Activated T-helper 9 cell treated with anti-CD3 and anti-CD28 coated beads, Interleukin-2, amount 50 U/mL, for 16 hours (primary cell): ENCODE data around the gene KBTBD2.
A peak's percentile ranks its signal among the peaks of the same experiment; 100 is the strongest.
"Not testable (repeated sequence)": the region's sequence is repeated elsewhere in the genome, so short reads cannot be mapped to it uniquely, and the experiment has no call there.

Experiments used
- DNase-seq: peaks from one replicate; pipeline ENCODE4 v3.0.0-alpha.2; 2020; ENCODE audit warnings: low read depth

KBTBD2 gene

DNA sequence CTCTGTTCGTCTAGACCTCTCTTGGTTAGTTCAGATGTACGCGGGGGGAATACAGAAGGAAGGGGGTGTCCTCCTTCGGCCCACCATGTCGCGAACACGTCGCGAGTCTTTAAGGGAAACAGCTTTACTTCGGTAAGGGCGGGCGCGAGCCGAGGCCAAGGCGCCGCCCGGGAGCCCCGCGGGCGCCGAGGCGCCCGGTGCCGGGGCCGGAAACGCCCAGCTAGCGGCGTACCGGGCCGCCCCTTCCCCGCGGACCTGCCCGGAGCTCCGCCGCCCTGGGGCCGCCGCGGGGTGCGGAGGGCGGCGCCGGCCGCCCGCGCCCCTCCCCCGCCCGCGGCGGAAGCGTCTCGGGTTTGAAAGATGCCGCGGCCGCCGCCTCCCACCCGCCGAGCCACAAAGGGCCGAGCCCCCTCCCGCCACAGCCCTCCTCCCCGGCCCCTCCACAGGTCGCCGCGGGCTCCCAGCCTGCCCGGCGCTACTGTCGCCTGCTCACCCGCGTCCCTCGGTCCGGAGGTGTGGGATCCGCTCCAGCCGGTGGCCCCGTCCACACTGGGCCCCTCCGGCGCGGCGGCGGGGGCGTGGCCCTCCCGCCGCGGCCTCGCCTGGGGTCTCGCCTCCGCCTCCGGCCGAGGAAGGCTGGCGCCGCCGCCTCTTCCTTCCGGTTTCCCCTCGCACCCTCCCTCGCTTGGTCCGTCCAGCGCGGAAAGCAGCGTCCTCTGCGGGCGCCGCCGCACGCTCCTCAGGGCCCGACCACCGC, at the start of gene KBTBD2:
Gene KBTBD2, minus strand, starts transcription at position 718 of the 757 bp plus-strand sequence. CDS start 12,156 bp downstream, outside the sequence.
- peak; percentile 68 for DNase-seq

DNA sequence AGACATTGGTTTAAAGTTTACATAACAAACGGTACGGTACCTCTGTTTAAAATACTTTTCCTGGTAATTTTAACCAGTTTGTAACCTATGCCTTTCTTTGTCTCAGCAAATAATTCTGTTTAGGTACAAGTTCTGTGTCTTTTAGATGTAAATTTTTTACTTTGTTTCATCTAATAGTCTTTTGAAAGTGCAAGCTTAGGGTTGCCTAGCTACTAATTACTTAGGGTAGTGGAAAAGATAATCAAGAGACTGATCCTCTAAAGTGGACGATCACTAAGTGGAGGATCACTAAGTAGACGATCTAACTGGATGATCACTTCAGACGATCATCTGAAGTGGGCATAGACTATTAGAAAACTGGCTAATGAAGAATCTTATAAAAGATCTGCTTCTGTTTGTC, 49.6 kb upstream of the KBTBD2 start:
- no peak for DNase-seq

DNA sequence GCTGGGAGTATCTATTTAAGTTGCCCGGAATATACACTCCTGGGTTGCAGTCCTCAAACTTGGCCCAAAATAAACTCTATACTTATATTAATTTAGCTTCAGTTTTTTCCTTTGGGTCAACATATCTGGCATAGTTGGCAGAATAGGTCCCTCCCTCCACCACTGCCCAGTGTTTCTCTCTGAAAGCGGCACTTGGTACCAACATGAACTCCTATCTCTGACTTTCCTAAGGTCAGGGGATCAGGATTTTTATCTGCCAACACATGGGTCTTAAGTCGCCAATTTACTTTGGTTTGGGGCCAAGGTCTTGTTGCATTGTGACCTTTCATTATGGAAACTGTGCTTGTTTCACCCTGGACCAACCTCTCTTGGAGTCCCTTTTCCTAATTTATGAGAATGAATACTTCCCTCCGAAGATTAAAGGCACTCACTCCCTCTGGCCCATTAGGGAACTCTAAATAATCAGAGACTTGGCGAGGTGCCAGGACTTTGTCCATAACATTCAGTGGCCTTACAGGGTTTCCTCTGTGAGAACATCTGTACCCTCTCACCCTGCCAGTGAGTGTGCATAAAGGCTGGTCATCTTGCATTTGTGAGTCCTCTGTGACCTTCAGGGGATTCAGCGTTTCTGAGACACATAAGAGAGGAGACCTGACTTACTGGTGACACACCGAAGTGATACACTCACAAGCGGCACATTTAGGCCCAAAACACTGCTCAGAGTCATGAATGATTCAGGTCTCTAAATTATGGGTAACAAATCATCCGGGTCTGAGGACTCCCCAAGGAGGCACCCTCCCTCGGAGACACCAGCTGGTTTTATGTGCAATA, 46.0 kb upstream of the KBTBD2 start:
- DNase-seq, result no peak

DNA sequence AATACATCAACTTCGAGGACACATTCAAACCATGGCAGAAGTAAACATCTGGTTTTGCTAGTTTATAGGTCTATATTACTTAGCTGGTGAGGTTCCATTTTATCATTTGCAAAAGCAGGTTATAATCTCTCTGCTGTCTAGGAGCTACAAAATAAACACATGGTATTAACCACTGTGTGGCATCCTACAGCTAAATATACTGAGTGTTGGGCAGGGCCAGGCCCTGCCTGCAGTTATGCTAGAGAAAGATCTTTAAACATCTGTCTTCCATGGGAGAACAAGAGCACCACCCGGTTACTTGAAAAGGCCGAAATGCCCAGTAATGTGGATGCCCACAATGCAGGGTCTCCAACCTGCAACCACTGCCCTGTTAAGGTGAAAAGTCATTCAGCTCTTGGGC, 45.1 kb upstream of the KBTBD2 start:
- no peak for DNase-seq

DNA sequence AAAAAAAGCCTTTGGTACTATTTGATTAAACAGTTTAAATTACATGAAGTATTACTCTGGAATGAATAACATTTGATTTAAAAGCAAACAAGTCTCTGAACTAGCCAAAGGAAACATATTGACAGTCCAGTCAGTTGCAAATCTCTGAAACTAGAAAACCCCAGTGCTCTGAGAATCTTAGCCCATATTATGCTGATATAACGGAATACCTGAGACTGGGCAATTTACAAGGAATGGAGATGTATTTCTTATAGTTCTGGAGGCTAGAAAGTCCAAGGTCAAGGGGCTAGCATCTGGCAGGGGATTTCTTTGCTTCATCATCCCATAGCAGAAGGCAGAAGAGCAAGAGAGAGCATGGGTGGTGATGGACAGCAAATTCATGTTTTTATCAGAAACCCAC, 44.0 kb upstream of the KBTBD2 start:
- DNase-seq, result no peak

DNA sequence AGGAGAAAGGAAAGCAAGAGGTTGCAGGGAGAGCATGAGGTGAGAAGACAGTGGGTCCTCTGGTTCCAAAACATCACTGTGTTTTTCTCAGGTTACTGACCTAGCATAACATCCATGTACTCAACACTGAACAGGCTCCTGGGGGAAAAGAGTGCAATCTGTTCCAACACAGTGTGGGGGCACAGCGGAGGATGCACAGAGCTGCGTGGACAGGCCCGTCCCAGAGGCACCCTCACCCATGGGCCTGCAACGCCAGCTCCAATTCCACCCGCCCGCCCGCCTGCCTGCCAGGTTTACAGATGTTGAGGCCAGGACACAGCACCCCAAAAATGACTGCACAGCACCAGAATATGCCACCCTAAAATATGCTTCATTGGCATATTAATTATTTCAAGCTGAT, 38.8 kb upstream of the KBTBD2 start:
- DNase-seq, result no peak

DNA sequence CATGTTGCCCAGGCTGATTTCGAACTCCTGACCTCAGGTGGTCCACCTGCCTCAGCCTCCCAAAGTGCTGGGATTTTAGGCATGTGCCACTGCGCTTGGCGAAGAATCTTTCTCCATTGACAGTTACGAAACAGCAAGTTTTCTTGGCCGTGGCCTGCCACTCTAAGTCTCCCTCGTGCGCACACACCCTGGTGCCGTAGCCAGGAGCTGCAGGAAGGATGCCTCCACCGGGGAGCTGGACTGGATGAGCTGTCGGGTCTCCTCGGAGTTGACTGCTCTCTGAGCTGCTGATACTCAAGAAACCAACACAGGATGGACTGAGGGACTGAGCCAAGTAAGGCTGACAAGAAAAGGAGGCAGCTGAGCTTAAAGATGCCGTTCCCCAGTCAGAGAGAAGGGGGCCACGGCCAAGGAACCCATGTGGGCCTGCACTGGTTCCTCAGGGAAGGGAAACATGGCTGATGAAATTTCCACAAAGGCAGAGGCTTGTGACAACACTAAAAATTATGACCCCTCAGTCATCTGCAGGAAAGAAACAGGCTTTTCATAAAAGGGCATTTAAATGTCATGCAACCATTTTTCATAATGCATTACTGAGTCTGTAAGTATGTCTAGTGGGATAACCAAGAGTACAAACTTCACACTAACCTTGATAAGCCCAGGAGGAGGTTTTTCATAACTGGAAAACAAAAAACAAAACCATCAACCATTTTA, 38.0 kb upstream of the KBTBD2 start:
- DNase-seq, result no peak

DNA sequence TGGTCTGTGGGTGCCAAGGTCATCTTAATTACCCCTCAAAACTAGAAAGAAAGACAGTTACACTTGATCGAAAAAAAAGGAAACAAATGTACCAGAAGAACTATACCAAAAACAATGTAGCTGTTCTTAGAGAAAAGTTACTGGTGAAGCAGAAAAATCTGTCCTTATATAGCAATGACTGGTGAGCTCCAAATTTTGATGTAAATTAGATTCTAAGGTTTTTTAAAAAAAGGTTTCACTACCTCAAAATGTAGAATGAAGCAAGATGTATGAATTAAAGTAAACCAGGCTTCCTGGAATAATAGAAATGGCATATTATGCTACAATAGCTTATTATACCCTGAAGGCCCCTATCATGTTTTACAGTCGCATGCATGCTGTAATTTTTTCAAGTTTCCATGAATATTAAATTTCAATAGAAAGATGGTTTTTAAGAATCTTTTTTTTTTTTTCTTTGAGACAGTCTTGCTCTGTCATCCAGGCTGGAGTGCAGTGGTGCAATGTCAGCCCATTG, 37.3 kb upstream of the KBTBD2 start:
- DNase-seq, result no peak

DNA sequence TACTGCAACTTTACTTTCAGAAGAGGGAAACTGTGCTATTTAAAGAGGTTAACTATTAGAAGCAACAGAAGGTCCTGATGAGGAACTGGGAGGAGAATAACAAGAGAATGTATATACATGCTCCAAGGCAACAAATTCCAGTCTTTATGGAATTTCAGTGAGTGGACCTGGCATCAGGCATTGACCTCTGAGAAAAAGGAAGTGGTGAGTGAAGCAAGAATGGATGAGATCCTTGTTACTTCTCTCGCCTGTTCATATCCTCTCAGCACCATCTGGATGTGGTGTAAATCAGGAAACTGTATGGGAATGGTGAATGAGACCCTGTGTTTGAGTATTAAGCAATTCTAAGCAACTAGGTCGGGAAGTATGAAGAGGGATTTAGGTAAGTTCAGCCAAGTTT, 30.3 kb upstream of the KBTBD2 start:
- DNase-seq, result no peak

DNA sequence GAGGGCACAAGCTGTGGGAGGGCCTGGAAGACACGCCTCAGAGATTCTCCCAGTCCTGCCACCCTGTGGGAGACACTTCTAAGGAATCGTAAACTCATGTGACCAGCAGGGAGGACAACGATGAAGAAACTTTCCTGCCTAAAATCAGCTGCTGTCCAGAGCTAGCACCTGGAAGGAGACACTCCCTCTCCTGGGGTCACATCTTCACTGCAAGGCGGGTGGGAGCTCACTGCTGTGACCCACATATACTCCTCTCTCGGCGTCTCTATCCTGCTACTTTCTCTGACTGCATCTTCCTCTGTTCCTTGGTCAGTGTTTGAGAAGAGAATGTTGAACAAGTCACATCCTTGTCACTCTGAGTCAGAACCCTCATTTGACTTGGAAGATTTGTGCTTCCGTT, 25.4 kb upstream of the KBTBD2 start:
- not testable (repeated sequence) for DNase-seq

DNA sequence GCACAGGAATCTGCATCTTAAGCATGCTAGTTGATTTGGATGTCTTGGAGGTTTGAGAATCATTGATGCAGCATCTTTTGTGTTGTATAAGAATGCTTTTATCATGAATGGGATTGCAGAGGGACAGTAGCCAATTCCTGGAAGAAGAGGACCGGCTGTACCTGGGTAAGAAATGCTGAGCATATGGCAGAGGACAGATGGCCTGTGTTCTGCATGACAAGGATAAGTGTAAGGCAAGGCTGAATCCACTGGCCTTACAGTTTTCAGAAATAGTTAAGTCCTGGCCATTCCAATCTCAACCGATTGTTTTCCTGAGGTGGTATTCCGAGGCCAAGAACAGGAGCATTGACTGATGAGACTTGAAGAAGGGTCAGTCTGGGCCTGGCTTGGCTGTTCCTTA, 24.4 kb upstream of the KBTBD2 start:
- DNase-seq, result no peak

DNA sequence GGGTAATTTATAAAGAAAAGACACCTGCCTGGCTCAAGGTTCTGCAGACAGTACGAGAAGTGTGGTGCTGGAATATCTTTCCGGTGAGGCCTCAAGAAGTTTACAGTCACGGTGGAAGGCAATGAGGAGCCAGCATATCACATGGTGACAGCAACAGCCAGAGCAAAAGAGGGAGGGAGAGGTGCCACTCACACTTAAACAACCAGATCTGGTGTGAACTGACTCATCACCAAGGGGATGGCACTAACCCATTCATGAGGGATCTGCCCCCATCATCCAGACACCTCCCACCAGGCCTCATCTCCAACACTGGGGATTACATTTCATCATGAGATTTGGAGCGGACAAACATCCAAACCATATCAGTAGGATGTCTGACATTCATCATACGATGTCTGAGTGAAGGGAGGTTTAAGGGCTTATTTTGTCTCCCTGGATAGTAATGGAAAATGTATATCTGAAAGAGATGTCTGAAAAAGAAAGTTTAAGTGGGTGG, 23.5 kb upstream of the KBTBD2 start:
- no peak for DNase-seq

DNA sequence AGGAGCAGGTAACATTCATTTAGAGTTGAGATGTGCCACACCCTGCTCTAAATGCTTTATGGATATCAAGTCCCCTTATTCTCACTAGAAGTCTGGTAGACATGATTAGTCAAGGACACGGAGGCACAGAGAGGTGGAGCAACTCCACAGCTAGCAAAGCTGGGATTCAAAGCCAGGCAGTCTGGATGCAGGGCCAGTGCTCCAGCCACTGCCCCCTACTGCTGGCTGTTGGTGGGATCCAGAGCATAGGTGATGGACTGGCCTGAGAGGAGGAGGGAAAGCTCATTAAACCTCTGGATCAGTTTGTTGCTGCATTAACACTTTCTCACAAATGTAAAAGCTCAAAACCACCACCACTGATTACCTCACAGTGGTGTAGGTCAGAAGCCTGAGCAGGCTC, 22.6 kb upstream of the KBTBD2 start:
- DNase-seq, result no peak

DNA sequence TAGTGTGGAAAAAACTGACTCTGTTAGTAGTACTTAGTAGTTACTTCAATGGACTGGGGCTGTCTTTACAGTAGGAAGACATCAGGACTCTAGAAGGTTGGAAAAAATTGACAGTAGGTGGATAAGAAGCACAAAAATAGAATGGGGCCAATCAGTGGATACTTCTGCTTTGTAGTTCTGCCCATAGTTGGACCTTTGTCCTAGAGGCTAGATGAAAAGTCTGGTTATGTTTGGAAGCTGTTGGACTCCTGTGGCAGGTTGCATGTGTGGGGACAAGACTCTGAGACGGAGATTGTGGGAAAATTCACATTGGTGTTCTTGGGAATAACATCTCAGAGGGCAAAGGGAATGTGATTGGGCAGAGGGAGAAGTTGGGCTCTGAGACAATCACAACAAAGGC, 18.6 kb upstream of the KBTBD2 start:
- no peak for DNase-seq

DNA sequence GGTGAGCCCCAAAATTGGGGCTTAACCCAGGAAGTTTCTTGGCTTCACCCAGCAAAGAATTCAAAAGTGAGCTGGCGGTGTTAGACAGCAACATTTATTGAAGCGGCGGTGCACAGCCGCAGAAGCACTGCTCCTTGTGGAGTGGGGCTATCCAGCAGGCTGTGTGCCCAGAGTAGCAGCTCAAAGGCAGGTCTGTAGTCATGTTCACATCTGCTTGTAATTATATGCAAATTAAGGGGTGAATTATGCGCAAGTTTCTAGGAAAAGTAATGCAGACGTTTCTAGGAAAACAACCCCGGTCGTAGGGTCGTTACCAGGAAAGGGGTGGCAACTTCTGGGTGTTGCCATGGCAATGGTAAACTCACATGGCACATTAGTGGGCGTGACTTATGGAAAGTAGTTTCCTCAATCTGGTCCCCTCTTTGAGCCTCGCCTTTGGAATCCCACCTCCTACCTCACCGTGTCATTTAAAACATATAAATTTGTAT, 13.7 kb upstream of the KBTBD2 start:
- DNase-seq, result peak; percentile 61

DNA sequence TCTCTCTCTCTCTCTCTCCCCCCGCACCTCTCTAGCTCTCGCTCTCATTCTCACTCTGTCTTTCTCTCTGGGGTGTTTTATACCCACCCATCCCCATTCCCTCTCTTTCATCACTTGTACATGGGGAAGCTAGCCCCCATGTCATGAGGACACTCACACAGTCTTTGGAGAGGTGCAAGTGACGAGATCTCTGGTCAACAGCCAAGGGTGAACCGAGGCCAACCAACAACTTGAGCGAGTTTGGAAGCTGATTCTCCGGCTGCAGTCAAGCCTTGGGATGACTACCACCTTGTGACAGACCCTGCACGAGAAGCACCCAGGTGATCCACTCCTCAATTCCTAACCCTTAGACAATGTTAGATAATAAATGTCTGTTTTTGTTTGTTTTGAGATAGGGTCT, 10.1 kb upstream of the KBTBD2 start:
- DNase-seq, result no peak

DNA sequence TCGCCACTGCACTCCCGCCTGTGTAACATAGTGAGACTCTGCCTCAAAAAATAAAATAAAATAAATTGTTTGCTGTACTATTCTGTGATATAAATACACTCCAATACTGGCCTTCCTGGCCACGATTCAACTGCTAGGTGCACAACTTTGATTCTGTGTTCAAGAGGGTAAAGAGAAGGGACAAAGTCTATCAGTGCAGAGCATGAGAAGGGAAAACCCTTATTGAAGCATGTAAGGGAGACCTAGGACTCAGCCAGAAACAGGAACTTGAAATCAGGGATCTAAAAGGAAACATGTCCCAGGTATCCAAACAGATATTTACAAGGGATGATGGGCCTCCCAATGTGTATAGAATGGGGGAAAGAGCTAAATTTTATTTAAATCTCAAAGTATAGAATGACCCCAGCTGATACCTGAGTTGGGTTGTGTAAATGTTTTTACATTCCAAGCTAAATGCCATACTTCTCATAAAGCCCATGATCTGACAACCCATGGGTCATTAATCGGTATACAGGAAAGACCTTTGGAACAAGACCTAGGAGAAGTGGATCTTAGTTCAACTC, 9.0 kb upstream of the KBTBD2 start:
- no peak for DNase-seq

DNA sequence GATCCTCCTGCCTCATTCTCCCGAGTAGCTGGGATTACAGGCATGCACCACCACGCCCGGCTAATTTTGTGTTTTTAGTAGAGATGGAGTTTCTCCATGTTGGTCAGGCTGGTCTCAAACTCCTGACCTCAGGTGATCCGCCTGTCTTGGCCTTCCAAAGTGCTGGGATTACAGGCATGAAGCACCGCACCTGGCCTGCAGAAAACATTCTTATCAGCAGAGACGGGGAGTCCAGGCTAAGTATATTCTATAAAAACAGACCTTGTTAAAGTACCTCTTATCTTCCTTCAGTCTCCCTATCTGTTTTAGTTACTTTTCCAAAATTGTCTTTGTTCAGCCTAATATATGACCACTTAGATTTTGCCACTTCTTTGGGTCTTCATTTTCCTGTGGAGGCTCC, 5.8 kb upstream of the KBTBD2 start:
- DNase-seq, result not testable (repeated sequence)

DNA sequence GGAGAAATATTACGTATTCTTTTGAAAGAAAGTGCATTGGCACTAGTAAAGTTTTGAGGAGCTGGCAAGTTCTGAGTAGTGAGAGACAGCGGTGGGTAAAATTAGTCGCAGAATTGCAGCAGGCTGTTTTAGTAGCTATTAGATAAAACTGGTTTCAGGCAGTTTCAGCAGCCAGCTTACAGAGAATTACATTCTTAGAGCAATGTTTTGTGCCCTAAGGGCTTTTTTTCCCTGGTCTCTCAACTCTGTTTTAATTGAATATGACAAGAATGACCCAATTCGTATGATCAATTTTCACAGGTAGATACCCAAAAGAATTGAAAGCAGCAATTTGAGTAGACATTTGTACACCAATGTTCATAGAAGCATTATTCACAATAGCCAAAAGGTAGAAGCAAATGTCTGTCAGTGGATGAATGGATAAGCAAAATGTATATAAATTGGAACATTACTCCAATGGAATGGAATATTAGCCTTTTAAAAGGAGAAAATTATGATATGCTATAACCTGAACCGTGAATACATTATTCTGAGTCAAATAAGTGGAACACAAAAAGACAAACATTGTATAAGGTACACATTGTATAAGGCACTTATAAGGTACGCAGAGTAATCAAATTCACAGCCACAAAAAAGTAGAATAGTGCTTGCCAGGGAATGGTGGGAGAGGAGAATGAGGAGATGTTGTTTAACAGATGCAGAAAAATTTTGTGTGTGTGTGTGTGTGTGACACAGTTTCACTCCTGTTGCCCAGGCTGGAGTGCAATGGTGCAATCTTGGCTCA, 5.2 kb upstream of the KBTBD2 start:
- no peak for DNase-seq

DNA sequence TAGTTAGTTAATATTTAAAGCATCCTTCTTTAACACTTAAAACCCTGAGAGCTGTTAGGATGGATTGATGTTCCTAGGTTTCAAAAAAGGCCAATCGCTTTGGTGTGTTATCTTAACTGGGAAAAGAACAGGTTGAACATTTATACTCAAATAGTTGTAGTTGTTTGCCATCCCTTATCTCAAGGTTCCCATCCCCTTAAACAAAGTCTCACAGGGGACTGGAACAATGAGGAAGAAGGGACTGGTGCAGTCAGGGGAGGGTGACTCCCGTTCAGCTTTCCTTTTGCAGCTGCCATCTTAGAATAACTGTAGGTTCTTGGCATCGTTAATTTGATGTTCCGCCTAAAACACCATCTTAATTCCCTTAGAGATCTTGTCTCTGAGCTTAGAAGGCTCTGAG, 2.6 kb upstream of the KBTBD2 start:
- no peak for DNase-seq

DNA sequence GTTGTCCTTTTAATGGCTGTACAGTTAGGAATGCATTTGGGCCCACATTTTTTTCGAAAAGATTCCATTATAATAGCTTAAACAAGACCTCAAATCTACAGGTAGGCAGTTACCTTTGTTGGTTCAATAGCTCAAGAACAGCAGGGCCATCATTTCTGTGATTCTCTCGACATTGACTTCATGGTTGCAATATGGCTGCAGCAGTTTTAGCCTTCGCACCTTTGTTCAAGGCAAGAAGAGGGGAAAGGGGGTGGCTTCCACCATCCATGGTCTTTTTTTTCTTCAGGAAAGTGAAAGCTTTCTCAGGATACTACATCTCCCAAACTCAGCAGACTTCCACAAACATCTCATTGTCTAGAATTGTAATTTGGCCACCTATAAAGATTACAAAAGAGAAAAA, 2.2 kb upstream of the KBTBD2 start:
- no peak for DNase-seq
